ENCODE data around the gene MAML3.

MAML3 gene

GRCh38 chr4:139886798-139887197 lies 267.2 kb downstream of the MAML3 start:
- H3K4me3 ChIP-seq (ENCODE audit: low read depth, low read length) = no peak overlapping the region

GRCh38 chr4:139884438-139884837 lies 269.5 kb downstream of the MAML3 start:
- TF ChIP-seq CTCF (IDR thresholded peaks at IDR 0.05; ENCODE audit: low read depth, low read length, missing control alignments) = no peak
- DNase-seq (ENCODE audit: low read depth) = no peak
- H3K4me3 ChIP-seq (ENCODE audit: low read depth, low read length) = no peak overlapping the region

More at GRCh38 chr4:139886798-139887197, 267.2 kb downstream of the MAML3 start:
- TF ChIP-seq CTCF (IDR thresholded peaks at IDR 0.05; ENCODE audit: low read depth, low read length, missing control alignments) = no peak
- no peak for DNase-seq (ENCODE audit: low read depth)

- no peak overlapping the region for H3K4me3 ChIP-seq (ENCODE audit: low read depth, low read length)
- DNase-seq (ENCODE audit: low read depth) = no peak
- TF ChIP-seq CTCF (IDR thresholded peaks at IDR 0.05; ENCODE audit: low read depth, low read length, missing control alignments) = no peak
These were observed 273.1 kb downstream of the MAML3 start for GRCh38 chr4:139880841-139881240.

GRCh38 chr4:139878050-139878449 lies 275.9 kb downstream of the MAML3 start:
- no peak overlapping the region for H3K4me3 ChIP-seq (ENCODE audit: low read depth, low read length)
- no peak for DNase-seq (ENCODE audit: low read depth)
- no peak for TF ChIP-seq CTCF (IDR thresholded peaks at IDR 0.05; ENCODE audit: low read depth, low read length, missing control alignments)

GRCh38 chr4:139876337-139876941 lies 277.5 kb downstream of the MAML3 start:
- no peak for DNase-seq (ENCODE audit: low read depth)
- H3K4me3 ChIP-seq (ENCODE audit: low read depth, low read length) = no peak overlapping the region
- no peak for TF ChIP-seq CTCF (IDR thresholded peaks at IDR 0.05; ENCODE audit: low read depth, low read length, missing control alignments)

GRCh38 chr4:139875411-139875825 lies 278.6 kb downstream of the MAML3 start:
- DNase-seq (ENCODE audit: low read depth) = no peak
- TF ChIP-seq CTCF (IDR thresholded peaks at IDR 0.05; ENCODE audit: low read depth, low read length, missing control alignments) = no peak
- no peak overlapping the region for H3K4me3 ChIP-seq (ENCODE audit: low read depth, low read length)
